Peyer's patch (tissue), 4 donors: ENCODE results near the gene PCSK5. TPM values are rescaled to one million over a fixed set of nuclear protein-coding genes. Genes with fewer than 3 reads are reported as not detected.
"Not testable (repeated sequence)": the region's sequence is repeated elsewhere in the genome, so short reads cannot be mapped to it uniquely, and the experiment has no call there.

Source experiments
- DNase-seq, 3 donors: peaks; one replicate each; pipeline ENCODE4 v3.0.0-alpha.2; 2017 to 2019
- H3K27ac ChIP-seq, 4 donors: fragments of 200-600 bp; sonication (generic); one replicate each; pipeline ENCODE4 v1.5.1; 2016 to 2019
- H3K27me3 ChIP-seq, 2 donors: fragments of 200-600 bp; sonication (generic); one replicate each; pipeline ENCODE4 v1.5.1; 2019
- H3K36me3 ChIP-seq, 3 donors: fragments of 200-600 bp; sonication (generic); one replicate each; pipeline ENCODE4 v1.5.1; 2016 to 2019
- H3K4me1 ChIP-seq, 4 donors: fragments of 200-600 bp; sonication (generic); one replicate each; pipeline ENCODE4 v1.5.1; 2016 to 2019
- H3K4me3 ChIP-seq, 4 donors: fragments of 200-600 bp; sonication (generic); 1 replicate in 3 of 4; 2 replicates in 1 of 4; pipeline ENCODE4 v1.5.1; 2016 to 2019; ENCODE audit warnings: mild to moderate bottlenecking in 1 of 4
- H3K9me3 ChIP-seq, 4 donors: fragments of 200-600 bp; sonication (generic); one replicate each; pipeline ENCODE4 v1.5.1; 2016 to 2019; ENCODE audit warnings: mild to moderate bottlenecking in 1 of 4
- CTCF ChIP-seq, 6 experiments: fragments of 450-650 bp in 4 of 6; fragments of 200-600 bp in 2 of 6; sonication (generic) in 1 of 6; IDR thresholded peaks; one replicate each; pipeline ENCODE4 v1.5.1; 2017 to 2019; ENCODE audit warnings: antibody characterized with exemption in 6 of 6, mild to moderate bottlenecking in 3 of 6, moderate library complexity in 1 of 6
- POLR2A ChIP-seq, 2 donors: fragments of 450-650 bp; IDR thresholded peaks; one replicate each; pipeline ENCODE4 v1.5.1; 2017; ENCODE audit warnings: antibody characterized with exemption in 2 of 2, mild to moderate bottlenecking in 2 of 2, moderate library complexity in 2 of 2
- total RNA-seq, 4 donors: library from RNA; depleted of rRNA; stranded (reverse); fragments of >200 nt; gene quantifications; one replicate each; pipeline ENCODE4 v1.1.0, GENCODE V29; 2016

Gene PCSK5
- total RNA-seq, 4 donors from 2014 or later, result 77.6 to 488 (median 411) TPM

- Histone ChIP-seq H3K9me3 (no peaks in the 10 kb centered on the region), H3K27me3 (no peaks in the 10 kb centered on the region), H3K36me3 (no peaks in the 10 kb centered on the region), H3K4me1 (peaks cover 0 to 43% (median 0%) of the 10 kb centered on the region in 4 donors), H3K27ac (no peak overlapping the region), H3K4me3 (peak overlapping the region in 2 of 4 donors; percentile 96 to 99)
- TF ChIP-seq POLR2A (IDR thresholded peaks at IDR 0.05) (peak; percentile 25 to 35), CTCF (IDR thresholded peaks at IDR 0.05) (no peak)
- DNase-seq, result no peak
These were observed 4.1 kb downstream of the PCSK5 start for GRCh38 chr9:75894566-75894965.

GRCh38 chr9:75895112-75895511 lies 4.6 kb downstream of the PCSK5 start:
- Histone ChIP-seq H3K4me1 (peaks cover 0 to 43% (median 0%) of the 10 kb centered on the region in 4 donors), H3K9me3 (no peaks in the 10 kb centered on the region), H3K27me3 (no peaks in the 10 kb centered on the region), H3K27ac (no peak overlapping the region), H3K4me3 (peak overlapping the region in 2 of 4 donors; percentile 96 to 99), H3K36me3 (no peaks in the 10 kb centered on the region)
- no peak for TF ChIP-seq POLR2A (IDR thresholded peaks at IDR 0.05)
- TF ChIP-seq CTCF (IDR thresholded peaks at IDR 0.05), result no peak
- DNase-seq, result no peak

GRCh38 chr9:75896193-75896592 lies 5.7 kb downstream of the PCSK5 start:
- Histone ChIP-seq H3K27ac (no peak overlapping the region), H3K27me3 (no peaks in the 10 kb centered on the region), H3K4me1 (peaks cover 0 to 43% (median 0%) of the 10 kb centered on the region in 4 donors), H3K9me3 (no peaks in the 10 kb centered on the region), H3K36me3 (no peaks in the 10 kb centered on the region), H3K4me3 (no peak overlapping the region)
- no peak for DNase-seq
- TF ChIP-seq POLR2A (IDR thresholded peaks at IDR 0.05), result no peak
- TF ChIP-seq CTCF (IDR thresholded peaks at IDR 0.05), result no peak

- DNase-seq, result not testable (repeated sequence)
These were observed 10.5 kb downstream of the PCSK5 start for GRCh38 chr9:75900893-75901524.

GRCh38 chr9:75903785-75904360 lies 13.4 kb downstream of the PCSK5 start:
- Histone ChIP-seq H3K36me3 (no peaks in the 10 kb centered on the region), H3K4me1 (peaks cover 0 to 23% (median 0%) of the 10 kb centered on the region in 4 donors), H3K4me3 (no peak overlapping the region), H3K27ac (peak overlapping the region in 1 of 4 donors; percentile 36), H3K27me3 (no peaks in the 10 kb centered on the region), H3K9me3 (no peaks in the 10 kb centered on the region)
- TF ChIP-seq CTCF (IDR thresholded peaks at IDR 0.05), result no peak
- TF ChIP-seq POLR2A (IDR thresholded peaks at IDR 0.05), result no peak
- DNase-seq, result peak in 1 of 3 donors; percentile 66

More at GRCh38 chr9:75900893-75901524, 10.5 kb downstream of the PCSK5 start:
- not testable (repeated sequence) for H3K4me3 ChIP-seq, H3K36me3 ChIP-seq, H3K9me3 ChIP-seq, H3K27ac ChIP-seq, H3K27me3 ChIP-seq
- peaks cover 0 to 12% (median 0%) of the 10 kb centered on the region in 4 donors for H3K4me1 ChIP-seq

- Histone ChIP-seq H3K4me1 (peaks cover 0 to 27% (median 0%) of the 10 kb centered on the region in 4 donors), H3K36me3 (no peaks in the 10 kb centered on the region), H3K27me3 (no peaks in the 10 kb centered on the region), H3K4me3 (no peak overlapping the region), H3K27ac (peak overlapping the region in 1 of 4 donors; percentile 36), H3K9me3 (no peaks in the 10 kb centered on the region)
- no peak for DNase-seq
- no peak for TF ChIP-seq CTCF (IDR thresholded peaks at IDR 0.05)
- no peak for TF ChIP-seq POLR2A (IDR thresholded peaks at IDR 0.05)
These were observed 13.9 kb downstream of the PCSK5 start for GRCh38 chr9:75904364-75904763.
